Right lobe of liver (tissue), 4 donors: Measurements from ENCODE around the gene RAB43.

Experiments used
- CTCF ChIP-seq, 4 donors: fragments of 200-600 bp in 3 of 4; fragments of 450-650 bp in 1 of 4; IDR thresholded peaks; one replicate each; pipeline versions ENCODE4 v1.5.1 to v1.8.0; 2016 to 2022; ENCODE audit warnings: antibody characterized with exemption in 4 of 4, mild to moderate bottlenecking in 2 of 4
- POLR2A ChIP-seq: fragments of 450-650 bp; IDR thresholded peaks from one replicate; pipeline ENCODE4 v1.6.1; 2017; ENCODE audit warnings: antibody characterized with exemption, mild to moderate bottlenecking
- donor health status: DM: no; HTN: no; CAD: no.
- donor health status: DM: no; HTN: no; CAD: no.
- donor health status: DM: no; HTN: yes; CAD: no.

- TF ChIP-seq CTCF (IDR thresholded peaks at IDR 0.05) (no peak), POLR2A (no peak)
Observed at GRCh38 chr3:129061888-129062834, 59.4 kb downstream of the RAB43 start.
